ENCODE data around the gene RNASE2. TPM values are rescaled to one million over a fixed set of nuclear protein-coding genes. Genes with fewer than 3 reads are reported as not detected.

The RNASE2 gene
- total and polyA plus RNA-seq, 8 donors = 1.00 to 1.3 (median 1.2) TPM; not detected in 5

DNA sequence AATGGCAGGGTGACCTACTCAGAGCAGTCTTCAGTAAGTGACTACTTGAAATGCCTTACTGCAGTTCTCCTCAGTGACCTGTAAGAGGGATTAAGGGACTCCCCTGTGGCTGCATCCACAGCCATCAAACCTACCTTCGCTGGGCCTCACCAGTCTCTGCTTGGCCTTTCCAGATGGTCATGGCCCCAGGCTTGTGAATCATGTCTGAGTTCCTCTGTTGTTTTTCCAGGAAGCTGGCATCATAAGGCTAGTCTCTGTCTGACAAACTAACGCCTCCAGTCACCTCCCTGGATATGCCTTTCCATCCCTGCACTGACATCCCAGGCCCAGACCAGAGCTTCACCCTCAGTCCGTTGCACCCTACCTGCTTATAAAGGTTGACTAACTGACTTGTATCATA, 14.0 kb downstream of the RNASE2 start:
- Histone ChIP-seq H3K36me3 (no peaks in the 10 kb centered on the region), H3K4me1 (peaks cover 0 to 16% (median 13%) of the 10 kb centered on the region in 4 donors), H3K4me3 (no peak overlapping the region), H3K27ac (no peak overlapping the region), H3K9me3 (no peaks in the 10 kb centered on the region), H3K27me3 (peaks cover 0 to 18% (median 0%) of the 10 kb centered on the region in 3 donors)
- intact Hi-C loops (cut with DNase I; ENCODE audit: low total_unique reads) = loop anchor here (10.0 kb wide), 1 partner anchor 115 kb away; no protein-coding TSS in a partner anchor
- no peak for TF ChIP-seq EP300 (IDR thresholded peaks at IDR 0.05)
- TF ChIP-seq POLR2AphosphoS5 (IDR thresholded peaks at IDR 0.05) = no peak
- TF ChIP-seq, protein P1, sequence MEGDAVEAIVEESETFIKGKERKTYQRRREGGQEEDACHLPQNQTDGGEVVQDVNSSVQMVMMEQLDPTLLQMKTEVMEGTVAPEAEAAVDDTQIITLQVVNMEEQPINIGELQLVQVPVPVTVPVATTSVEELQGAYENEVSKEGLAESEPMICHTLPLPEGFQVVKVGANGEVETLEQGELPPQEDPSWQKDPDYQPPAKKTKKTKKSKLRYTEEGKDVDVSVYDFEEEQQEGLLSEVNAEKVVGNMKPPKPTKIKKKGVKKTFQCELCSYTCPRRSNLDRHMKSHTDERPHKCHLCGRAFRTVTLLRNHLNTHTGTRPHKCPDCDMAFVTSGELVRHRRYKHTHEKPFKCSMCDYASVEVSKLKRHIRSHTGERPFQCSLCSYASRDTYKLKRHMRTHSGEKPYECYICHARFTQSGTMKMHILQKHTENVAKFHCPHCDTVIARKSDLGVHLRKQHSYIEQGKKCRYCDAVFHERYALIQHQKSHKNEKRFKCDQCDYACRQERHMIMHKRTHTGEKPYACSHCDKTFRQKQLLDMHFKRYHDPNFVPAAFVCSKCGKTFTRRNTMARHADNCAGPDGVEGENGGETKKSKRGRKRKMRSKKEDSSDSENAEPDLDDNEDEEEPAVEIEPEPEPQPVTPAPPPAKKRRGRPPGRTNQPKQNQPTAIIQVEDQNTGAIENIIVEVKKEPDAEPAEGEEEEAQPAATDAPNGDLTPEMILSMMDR (IDR thresholded peaks at IDR 0.05) = no peak
- TF ChIP-seq POLR2A (IDR thresholded peaks at IDR 0.05) = no peak
- 82 to 92% (median 87%) methylated on average over 3 of the region's 3 CpGs for WGBS, 5 donors
- no peak for DNase-seq

DNA sequence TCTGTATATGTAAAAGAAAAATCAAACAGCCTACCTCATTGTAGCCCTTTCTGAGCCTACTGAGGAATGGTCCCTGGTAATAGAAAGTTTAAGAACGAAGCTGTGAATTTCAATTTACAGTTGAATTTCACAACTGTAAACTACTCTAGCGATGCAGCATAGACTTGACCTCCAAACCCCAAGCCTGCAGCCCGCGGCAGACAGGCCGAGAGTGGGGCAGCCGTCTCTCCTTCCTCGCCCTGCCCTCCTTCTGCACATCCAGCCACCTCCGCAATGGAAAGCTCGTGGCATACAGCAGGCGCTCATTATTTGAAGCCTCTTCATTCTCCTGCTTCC, 15.3 kb downstream of the RNASE2 start:
- 16 to 25% (median 19%) methylated on average over 5 to 10 of the region's 10 CpGs for WGBS, 5 donors
- peaks cover 0 to 18% (median 15%) of the 10 kb centered on the region in 4 donors for H3K4me1 ChIP-seq
- peak overlapping the region; percentile 60 to 68 (median 62) for H3K4me3 ChIP-seq
- intact Hi-C loops (cut with DNase I; ENCODE audit: low total_unique reads) = no loop called here
- peak overlapping the region in 2 of 5 donors; percentile 66 to 82 for H3K27ac ChIP-seq
- no peaks in the 10 kb centered on the region for H3K36me3 ChIP-seq
- DNase-seq = no peak
- TF ChIP-seq EP300 (IDR thresholded peaks at IDR 0.05) (no peak), POLR2AphosphoS5 (IDR thresholded peaks at IDR 0.05) (no peak), POLR2A (IDR thresholded peaks at IDR 0.05) (no peak)
- TF ChIP-seq, protein P1 (IDR thresholded peaks at IDR 0.05) = no peak
- no peaks in the 10 kb centered on the region for H3K9me3 ChIP-seq
- peaks cover 0 to 8% (median 0%) of the 10 kb centered on the region in 3 donors for H3K27me3 ChIP-seq

DNA sequence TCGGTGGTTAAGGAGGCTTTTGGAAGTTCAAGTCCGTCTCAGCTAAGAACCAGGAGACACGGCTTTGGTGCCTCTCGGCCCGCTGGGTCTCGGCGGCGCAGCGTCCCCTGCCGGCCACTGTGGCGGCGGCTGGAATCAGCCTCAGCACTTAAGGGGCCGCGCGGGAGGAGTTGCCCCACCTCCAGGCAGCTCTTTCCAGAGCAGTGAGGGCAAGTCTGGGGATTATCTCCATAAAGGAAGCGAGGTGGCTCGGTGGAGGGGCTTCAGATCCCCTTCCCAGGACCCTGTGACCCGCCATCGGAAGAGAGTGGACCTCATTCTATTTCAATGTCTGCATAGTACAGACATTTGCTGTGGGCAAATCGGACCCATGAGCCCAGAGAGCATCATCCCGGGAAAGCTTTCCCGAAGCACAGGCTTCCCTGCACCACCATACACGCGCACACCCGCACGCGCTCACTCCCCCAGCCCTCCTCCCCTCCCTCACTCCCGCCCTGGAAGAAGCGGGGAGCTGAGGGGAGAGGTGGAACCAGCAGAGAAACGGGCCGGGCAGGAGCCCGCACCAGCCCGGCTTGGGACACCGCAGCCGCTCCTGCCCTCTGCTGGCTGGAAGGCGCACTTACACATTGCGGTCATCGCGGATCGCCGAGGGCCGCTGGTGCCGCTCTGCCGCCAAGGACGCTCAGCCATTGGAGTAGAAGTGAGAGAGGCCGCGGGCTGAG, 15.9 kb downstream of the RNASE2 start:
- no peaks in the 10 kb centered on the region for H3K36me3 ChIP-seq
- WGBS, 5 donors = 0 to 1% (median 0%) methylated on average over 24 to 47 of the region's 47 CpGs

DNA sequence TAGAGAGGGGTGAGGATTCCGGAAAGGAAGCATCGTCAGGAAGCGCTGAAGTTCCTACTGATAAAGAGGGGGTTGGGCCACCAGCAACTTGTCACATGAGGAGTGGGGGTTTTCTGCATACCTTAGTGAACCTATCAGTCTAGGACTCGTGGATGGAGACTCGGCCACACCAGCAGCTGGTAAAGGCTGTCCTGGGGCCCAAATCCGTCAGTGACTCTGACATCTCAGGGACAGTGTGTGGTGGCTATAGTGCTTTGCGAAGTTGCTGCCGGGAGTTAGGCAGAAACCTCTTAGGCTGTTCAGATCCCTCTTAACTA, 16.4 kb downstream of the RNASE2 start:
- WGBS, 5 donors = 9 to 29% (median 25%) methylated on average over 8 of the region's 8 CpGs
- intact Hi-C loops (cut with DNase I; ENCODE audit: low total_unique reads) = no loop called here
- TF ChIP-seq POLR2AphosphoS5 (IDR thresholded peaks at IDR 0.05) (no peak), POLR2A (IDR thresholded peaks at IDR 0.05) (no peak), EP300 (IDR thresholded peaks at IDR 0.05) (no peak)
- TF ChIP-seq, protein P1 (IDR thresholded peaks at IDR 0.05) = no peak
- Histone ChIP-seq H3K4me3 (peak overlapping the region; percentile 60 to 68 (median 62)), H3K27ac (peak overlapping the region in 3 of 5 donors; percentile 66 to 83 (median 82)), H3K36me3 (no peaks in the 10 kb centered on the region), H3K4me1 (peaks cover 0 to 18% (median 15%) of the 10 kb centered on the region in 4 donors), H3K27me3 (peaks cover 0 to 8% (median 0%) of the 10 kb centered on the region in 3 donors), H3K9me3 (no peaks in the 10 kb centered on the region)
- no peak for DNase-seq

More for the DNA sequence above, 15.9 kb downstream of the RNASE2 start:
- TF ChIP-seq POLR2A (IDR thresholded peaks at IDR 0.05) (no peak), POLR2AphosphoS5 (IDR thresholded peaks at IDR 0.05) (peak in 1 of 3 donors; percentile 66)
- TF ChIP-seq, protein P1 (IDR thresholded peaks at IDR 0.05) = peak in 5 of 7 experiments; percentile 78 to 87 (median 84)
- H3K4me1 ChIP-seq = peaks cover 0 to 18% (median 15%) of the 10 kb centered on the region in 4 donors
- H3K27ac ChIP-seq = peak overlapping the region; percentile 8 to 83 (median 66)
- H3K9me3 ChIP-seq = no peaks in the 10 kb centered on the region
- H3K4me3 ChIP-seq = peak overlapping the region; percentile 60 to 68 (median 62)
- intact Hi-C loops (cut with DNase I; ENCODE audit: low total_unique reads) = no loop called here
- H3K27me3 ChIP-seq = peaks cover 0 to 8% (median 0%) of the 10 kb centered on the region in 3 donors
- DNase-seq = peak; percentile 87 to 95

All from stomach (tissue), 9 donors.